ENCODE measurements around the gene CLTA. TPM values are rescaled to one million over a fixed set of nuclear protein-coding genes. Genes with fewer than 3 reads are reported as not detected.
"Not testable (repeated sequence)": the region's sequence is repeated elsewhere in the genome, so short reads cannot be mapped to it uniquely, and the experiment has no call there.

Gene CLTA
- total RNA-seq, 1 donor from 2014 or later: 222 TPM

GRCh38 chr9:36222449-36222848 lies 31.7 kb downstream of the CLTA start:
- Mint-ChIP-seq H3K27ac (ENCODE audit: unreplicated experiment) (no peak overlapping the region), H3K4me3 (no peak overlapping the region), H3K9me3 (no peaks in the 10 kb centered on the region), H3K27me3 (ENCODE audit: low read depth) (no peaks in the 10 kb centered on the region), H3K36me3 (ENCODE audit: low read depth) (peaks cover 20% of the 10 kb centered on the region), H3K4me1 (no peaks in the 10 kb centered on the region)
- no peak for TF ChIP-seq CTCF (conservative IDR thresholded peaks at IDR 0.05)
- DNase-seq (ENCODE audit: low read depth, low spot score): no peak

- no peak overlapping the region for H3K4me3 Mint-ChIP-seq
- H3K36me3 Mint-ChIP-seq (ENCODE audit: low read depth): peaks cover 35% of the 10 kb centered on the region
- no peaks in the 10 kb centered on the region for H3K9me3 Mint-ChIP-seq
- TF ChIP-seq CTCF (conservative IDR thresholded peaks at IDR 0.05): no peak
- H3K27me3 Mint-ChIP-seq (ENCODE audit: low read depth): no peaks in the 10 kb centered on the region
- H3K27ac Mint-ChIP-seq (ENCODE audit: unreplicated experiment): no peak overlapping the region
- H3K4me1 Mint-ChIP-seq: no peaks in the 10 kb centered on the region
- DNase-seq (ENCODE audit: low read depth, low spot score): no peak
These were observed 46.5 kb downstream of the CLTA start for GRCh38 chr9:36237230-36237629.

- peaks cover 33% of the 10 kb centered on the region for H3K36me3 Mint-ChIP-seq (ENCODE audit: low read depth)
- not testable (repeated sequence) for H3K27ac Mint-ChIP-seq (ENCODE audit: unreplicated experiment); H3K27me3 Mint-ChIP-seq (ENCODE audit: low read depth); H3K4me1 Mint-ChIP-seq; H3K9me3 Mint-ChIP-seq; H3K4me3 Mint-ChIP-seq; DNase-seq (ENCODE audit: low read depth, low spot score)
These were observed 48.5 kb downstream of the CLTA start for GRCh38 chr9:36239205-36239604.

GRCh38 chr9:36239675-36240074 lies 49.0 kb downstream of the CLTA start:
- H3K4me3 Mint-ChIP-seq; H3K27me3 Mint-ChIP-seq (ENCODE audit: low read depth); H3K4me1 Mint-ChIP-seq; H3K27ac Mint-ChIP-seq (ENCODE audit: unreplicated experiment); H3K9me3 Mint-ChIP-seq; DNase-seq (ENCODE audit: low read depth, low spot score): not testable (repeated sequence)
- peaks cover 33% of the 10 kb centered on the region for H3K36me3 Mint-ChIP-seq (ENCODE audit: low read depth)

- peak overlapping the region; percentile 36 for H3K27ac Mint-ChIP-seq (ENCODE audit: unreplicated experiment)
- H3K4me3 Mint-ChIP-seq: no peak overlapping the region
These were observed 55.2 kb downstream of the CLTA start for GRCh38 chr9:36245906-36246305.

GRCh38 chr9:36247356-36247755 lies 56.6 kb downstream of the CLTA start:
- Mint-ChIP-seq H3K4me3 (no peak overlapping the region), H3K27me3 (ENCODE audit: low read depth) (no peaks in the 10 kb centered on the region), H3K27ac (ENCODE audit: unreplicated experiment) (no peak overlapping the region), H3K4me1 (no peaks in the 10 kb centered on the region), H3K9me3 (no peaks in the 10 kb centered on the region), H3K36me3 (ENCODE audit: low read depth) (peaks cover 9% of the 10 kb centered on the region)
- TF ChIP-seq CTCF (conservative IDR thresholded peaks at IDR 0.05): no peak
- DNase-seq (ENCODE audit: low read depth, low spot score): no peak

More at GRCh38 chr9:36245906-36246305, 55.2 kb downstream of the CLTA start:
- no peaks in the 10 kb centered on the region for H3K9me3 Mint-ChIP-seq
- H3K4me1 Mint-ChIP-seq: no peaks in the 10 kb centered on the region
- TF ChIP-seq CTCF (conservative IDR thresholded peaks at IDR 0.05): no peak
- peaks cover 10% of the 10 kb centered on the region for H3K36me3 Mint-ChIP-seq (ENCODE audit: low read depth)
- no peak for DNase-seq (ENCODE audit: low read depth, low spot score)
- H3K27me3 Mint-ChIP-seq (ENCODE audit: low read depth): no peaks in the 10 kb centered on the region

GRCh38 chr9:36248061-36248460 lies 57.3 kb downstream of the CLTA start:
- H3K9me3 Mint-ChIP-seq; H3K36me3 Mint-ChIP-seq (ENCODE audit: low read depth); H3K27ac Mint-ChIP-seq (ENCODE audit: unreplicated experiment); DNase-seq (ENCODE audit: low read depth, low spot score); H3K4me1 Mint-ChIP-seq; H3K27me3 Mint-ChIP-seq (ENCODE audit: low read depth); H3K4me3 Mint-ChIP-seq: not testable (repeated sequence)
- peak; percentile 67 for TF ChIP-seq CTCF (conservative IDR thresholded peaks at IDR 0.05)
